ENCODE results near the gene SPATA22.

GRCh38 chr17:3401786-3402185 lies 69.8 kb downstream of the SPATA22 start:
- TF ChIP-seq, protein P1, sequence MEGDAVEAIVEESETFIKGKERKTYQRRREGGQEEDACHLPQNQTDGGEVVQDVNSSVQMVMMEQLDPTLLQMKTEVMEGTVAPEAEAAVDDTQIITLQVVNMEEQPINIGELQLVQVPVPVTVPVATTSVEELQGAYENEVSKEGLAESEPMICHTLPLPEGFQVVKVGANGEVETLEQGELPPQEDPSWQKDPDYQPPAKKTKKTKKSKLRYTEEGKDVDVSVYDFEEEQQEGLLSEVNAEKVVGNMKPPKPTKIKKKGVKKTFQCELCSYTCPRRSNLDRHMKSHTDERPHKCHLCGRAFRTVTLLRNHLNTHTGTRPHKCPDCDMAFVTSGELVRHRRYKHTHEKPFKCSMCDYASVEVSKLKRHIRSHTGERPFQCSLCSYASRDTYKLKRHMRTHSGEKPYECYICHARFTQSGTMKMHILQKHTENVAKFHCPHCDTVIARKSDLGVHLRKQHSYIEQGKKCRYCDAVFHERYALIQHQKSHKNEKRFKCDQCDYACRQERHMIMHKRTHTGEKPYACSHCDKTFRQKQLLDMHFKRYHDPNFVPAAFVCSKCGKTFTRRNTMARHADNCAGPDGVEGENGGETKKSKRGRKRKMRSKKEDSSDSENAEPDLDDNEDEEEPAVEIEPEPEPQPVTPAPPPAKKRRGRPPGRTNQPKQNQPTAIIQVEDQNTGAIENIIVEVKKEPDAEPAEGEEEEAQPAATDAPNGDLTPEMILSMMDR (IDR thresholded peaks at IDR 0.05) = no peak
- TF ChIP-seq POLR2A (IDR thresholded peaks at IDR 0.05) = no peak

Measured in testis (tissue), 2 donors.